Measurements from ENCODE around the gene SLC16A12.

SLC16A12 gene, protein sequence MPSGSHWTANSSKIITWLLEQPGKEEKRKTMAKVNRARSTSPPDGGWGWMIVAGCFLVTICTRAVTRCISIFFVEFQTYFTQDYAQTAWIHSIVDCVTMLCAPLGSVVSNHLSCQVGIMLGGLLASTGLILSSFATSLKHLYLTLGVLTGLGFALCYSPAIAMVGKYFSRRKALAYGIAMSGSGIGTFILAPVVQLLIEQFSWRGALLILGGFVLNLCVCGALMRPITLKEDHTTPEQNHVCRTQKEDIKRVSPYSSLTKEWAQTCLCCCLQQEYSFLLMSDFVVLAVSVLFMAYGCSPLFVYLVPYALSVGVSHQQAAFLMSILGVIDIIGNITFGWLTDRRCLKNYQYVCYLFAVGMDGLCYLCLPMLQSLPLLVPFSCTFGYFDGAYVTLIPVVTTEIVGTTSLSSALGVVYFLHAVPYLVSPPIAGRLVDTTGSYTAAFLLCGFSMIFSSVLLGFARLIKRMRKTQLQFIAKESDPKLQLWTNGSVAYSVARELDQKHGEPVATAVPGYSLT

DNA sequence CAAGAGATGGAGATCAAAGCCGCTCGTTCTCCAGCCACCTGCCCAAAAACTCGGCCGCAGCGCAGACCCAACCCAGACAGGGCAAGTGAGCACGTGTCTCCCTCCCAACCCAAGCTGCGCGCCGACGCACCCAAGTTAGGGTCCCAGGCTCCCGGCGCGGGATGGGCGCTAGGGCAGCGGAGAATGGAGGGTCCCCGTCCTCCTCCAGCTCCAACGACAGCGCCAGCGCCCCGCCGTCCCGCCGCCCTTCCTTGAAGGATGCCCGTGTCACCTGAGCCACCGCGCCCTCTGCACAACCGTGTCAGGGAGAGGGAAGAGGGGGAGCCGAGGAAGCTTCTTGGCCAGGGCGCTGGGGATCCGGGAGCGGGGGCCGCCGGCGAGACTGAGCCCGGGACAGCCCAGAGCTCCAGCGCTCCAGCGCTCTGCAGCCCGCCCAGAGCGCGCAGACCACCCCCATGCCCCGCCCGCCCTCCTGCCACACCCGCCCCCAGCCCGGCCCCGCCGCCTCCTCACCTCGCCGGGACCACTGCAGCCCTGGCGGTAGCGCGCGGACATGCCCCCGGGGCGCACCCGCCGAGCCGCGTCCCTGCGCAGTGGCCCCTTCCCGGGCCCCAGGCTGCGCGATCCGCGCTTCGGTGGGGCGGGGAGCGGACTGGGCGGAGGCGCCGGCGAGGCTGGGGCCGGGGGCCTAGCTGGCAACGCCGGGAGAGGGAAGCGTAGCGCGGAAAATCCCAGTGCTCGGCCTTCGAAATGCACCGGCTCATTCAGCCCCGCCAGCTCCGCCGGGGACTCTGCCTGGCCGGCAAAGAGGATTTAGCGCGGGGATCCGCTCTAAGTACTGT lies at the start of gene SLC16A12:
SLC16A12 (minus strand) TSS at position 424 of the 842 bp plus-strand sequence. CDS start 73,016 bp downstream, outside the sequence.
- no peak for DNase-seq (ENCODE audit: low read depth)
- H3K4me3 ChIP-seq (ENCODE audit: low read depth, low read length): no peak within 1 kb of the TSS
- TF ChIP-seq, protein P1, sequence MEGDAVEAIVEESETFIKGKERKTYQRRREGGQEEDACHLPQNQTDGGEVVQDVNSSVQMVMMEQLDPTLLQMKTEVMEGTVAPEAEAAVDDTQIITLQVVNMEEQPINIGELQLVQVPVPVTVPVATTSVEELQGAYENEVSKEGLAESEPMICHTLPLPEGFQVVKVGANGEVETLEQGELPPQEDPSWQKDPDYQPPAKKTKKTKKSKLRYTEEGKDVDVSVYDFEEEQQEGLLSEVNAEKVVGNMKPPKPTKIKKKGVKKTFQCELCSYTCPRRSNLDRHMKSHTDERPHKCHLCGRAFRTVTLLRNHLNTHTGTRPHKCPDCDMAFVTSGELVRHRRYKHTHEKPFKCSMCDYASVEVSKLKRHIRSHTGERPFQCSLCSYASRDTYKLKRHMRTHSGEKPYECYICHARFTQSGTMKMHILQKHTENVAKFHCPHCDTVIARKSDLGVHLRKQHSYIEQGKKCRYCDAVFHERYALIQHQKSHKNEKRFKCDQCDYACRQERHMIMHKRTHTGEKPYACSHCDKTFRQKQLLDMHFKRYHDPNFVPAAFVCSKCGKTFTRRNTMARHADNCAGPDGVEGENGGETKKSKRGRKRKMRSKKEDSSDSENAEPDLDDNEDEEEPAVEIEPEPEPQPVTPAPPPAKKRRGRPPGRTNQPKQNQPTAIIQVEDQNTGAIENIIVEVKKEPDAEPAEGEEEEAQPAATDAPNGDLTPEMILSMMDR (IDR thresholded peaks at IDR 0.05; ENCODE audit: control insufficient read depth, extremely low read depth, insufficient read depth): no peak

DNA sequence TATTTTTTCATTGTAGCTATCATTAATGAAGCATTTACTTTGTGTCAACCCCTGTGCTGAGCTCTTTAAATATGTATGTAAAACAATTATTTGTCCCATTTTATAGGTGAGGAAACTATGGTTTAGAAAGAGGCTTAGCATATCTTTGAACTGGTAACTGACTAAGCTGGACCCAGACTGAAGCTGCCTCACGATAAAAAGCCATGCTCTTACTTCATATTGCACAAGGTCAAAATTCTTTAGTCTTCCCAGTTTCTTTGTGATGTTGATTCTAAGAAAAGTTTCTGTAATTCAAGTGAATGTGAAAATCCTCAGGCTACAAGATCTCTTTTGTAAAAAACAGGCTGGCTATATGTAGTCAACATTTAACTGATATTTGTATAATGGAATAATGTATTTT lies 46.6 kb upstream of the SLC16A12 start:
- TF ChIP-seq, protein P1 (IDR thresholded peaks at IDR 0.05; ENCODE audit: control insufficient read depth, extremely low read depth, insufficient read depth): no peak
- DNase-seq (ENCODE audit: low read depth): no peak
- H3K4me3 ChIP-seq (ENCODE audit: low read depth, low read length): no peak overlapping the region

DNA sequence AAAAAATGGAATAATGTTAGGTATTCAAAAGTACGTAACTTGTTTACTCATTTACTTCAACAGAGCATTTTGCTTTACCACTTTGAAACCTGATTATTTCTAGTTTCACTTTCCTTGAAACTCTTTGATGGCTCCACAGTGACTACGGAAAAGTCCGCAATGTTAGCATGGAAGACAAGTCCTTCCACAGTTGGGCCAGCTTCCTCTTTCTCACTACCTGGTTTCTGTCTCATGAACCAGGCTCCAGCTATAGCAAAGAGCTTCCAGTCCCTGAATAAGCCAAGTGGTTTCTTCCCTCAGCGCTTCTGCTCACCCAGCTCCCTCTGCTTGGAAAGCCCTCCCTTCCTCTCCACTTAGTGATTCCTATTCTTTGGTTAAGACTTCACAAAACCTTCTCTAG lies 44.8 kb upstream of the SLC16A12 start:
- TF ChIP-seq, protein P1 (IDR thresholded peaks at IDR 0.05; ENCODE audit: control insufficient read depth, extremely low read depth, insufficient read depth): no peak
- no peak for DNase-seq (ENCODE audit: low read depth)
- H3K4me3 ChIP-seq (ENCODE audit: low read depth, low read length): no peak overlapping the region

DNA sequence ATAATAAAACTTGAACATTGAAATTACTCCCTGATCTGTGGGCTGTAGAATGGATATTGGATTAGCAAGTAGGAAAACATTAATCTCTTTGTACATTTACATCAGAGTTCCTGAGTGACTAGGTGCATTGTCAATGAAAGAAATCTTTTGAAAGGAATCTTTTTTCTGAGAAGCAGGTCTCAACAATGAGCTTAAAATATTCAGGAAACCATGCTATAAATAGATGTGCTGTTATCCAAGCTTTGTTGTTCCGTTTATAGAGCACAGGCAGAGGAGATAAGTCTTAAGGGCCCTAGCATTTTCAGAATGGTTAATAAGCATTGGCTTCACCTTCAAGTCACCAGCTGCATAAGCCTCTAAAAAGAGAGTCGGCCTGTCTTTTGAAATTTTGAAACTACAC lies 41.3 kb upstream of the SLC16A12 start:
- TF ChIP-seq, protein P1 (IDR thresholded peaks at IDR 0.05; ENCODE audit: control insufficient read depth, extremely low read depth, insufficient read depth): no peak
- no peak for DNase-seq (ENCODE audit: low read depth)
- no peak overlapping the region for H3K4me3 ChIP-seq (ENCODE audit: low read depth, low read length)

DNA sequence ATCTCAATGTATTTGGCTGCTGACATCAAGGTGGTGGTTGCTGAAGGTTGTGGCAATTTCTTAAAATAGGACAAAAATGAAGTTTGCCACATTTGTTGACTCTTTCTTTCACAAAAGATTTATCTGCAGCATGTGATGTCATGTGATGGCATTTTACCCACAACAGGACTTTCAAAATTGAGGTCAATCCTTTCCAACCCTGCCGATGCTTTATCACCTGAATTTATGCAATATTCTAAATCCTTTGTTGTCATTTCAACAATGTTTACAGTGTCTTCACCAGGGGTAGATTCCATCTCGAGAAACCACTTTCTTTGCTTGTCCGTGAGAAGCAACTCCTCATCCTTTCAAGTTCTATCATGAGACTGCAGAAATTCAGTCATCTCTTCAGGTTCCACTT lies 40.6 kb upstream of the SLC16A12 start:
- TF ChIP-seq, protein P1 (IDR thresholded peaks at IDR 0.05; ENCODE audit: control insufficient read depth, extremely low read depth, insufficient read depth): no peak
- DNase-seq (ENCODE audit: low read depth): no peak
- no peak overlapping the region for H3K4me3 ChIP-seq (ENCODE audit: low read depth, low read length)

DNA sequence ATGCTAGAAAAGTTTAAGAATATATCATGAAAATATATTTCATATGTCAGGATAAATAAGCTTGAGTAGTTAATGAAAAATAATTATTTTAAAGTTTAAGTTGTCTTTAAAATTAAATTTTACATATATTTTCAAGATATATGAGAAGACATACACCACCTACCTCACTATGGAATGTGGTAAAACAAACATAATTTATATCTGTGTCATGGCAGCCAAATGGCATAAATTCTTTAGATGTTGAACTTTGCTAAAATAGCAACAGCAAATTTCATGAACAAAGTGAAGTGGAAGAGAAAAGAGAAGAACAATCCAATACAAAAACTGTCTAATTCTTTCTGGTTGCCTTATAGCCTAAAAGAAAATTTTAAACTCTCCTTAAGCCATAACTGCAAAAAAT lies 39.6 kb upstream of the SLC16A12 start:
- DNase-seq (ENCODE audit: low read depth): no peak
- TF ChIP-seq, protein P1 (IDR thresholded peaks at IDR 0.05; ENCODE audit: control insufficient read depth, extremely low read depth, insufficient read depth): no peak
- no peak overlapping the region for H3K4me3 ChIP-seq (ENCODE audit: low read depth, low read length)

All from LNCaP clone FGC (cell line).